ENCODE data around the gene TMEM219. TPM values are rescaled to one million over a fixed set of nuclear protein-coding genes. Genes with fewer than 3 reads are reported as not detected.
"Not testable (repeated sequence)": the region's sequence is repeated elsewhere in the genome, so short reads cannot be mapped to it uniquely, and the experiment has no call there.

The TMEM219 gene
- total RNA-seq, 4 donors from 2014 or later, result 78.4 to 135 (median 110) TPM

DNA sequence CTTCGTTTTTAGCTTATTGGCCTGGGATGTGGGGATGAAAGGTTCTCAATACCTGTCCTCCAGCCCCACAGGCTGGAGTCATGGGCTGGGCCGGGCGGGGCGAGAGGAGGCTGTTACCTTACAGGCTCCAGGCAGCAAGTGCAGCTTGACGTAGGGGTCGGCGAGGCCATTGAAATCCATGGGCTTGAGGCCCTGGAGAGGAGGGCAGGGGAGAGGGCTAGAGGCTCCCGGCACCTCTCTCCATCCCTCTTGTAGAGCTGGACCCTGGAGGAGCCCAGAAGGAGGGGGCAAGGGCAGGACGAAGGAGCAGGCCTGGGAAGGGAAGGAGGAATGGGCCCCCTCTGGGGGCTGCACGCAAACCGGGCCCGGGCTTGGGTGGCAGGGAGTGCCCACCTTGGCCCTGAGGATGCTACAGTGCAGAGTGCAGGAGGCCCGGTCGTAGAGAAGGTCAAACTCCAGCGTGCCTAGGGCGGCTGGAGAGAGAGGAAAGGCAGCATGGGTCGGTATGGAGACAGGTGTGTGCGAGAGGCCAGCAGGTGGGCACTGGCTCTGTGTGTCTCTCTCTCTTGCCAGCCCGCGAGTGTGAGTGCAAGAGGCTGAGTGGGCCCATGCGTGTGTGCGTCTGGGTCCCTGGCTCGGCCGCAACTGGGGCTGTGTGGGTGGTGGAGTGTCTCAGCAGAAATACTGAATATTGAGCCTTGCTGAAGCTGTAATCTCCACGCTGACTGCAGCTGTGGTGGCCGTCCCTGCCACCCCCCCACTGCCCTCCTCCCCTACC is 47.4 kb downstream of the TMEM219 start:
- DNase-seq (ENCODE audit: low spot score), result no peak
- TF ChIP-seq, protein P1, sequence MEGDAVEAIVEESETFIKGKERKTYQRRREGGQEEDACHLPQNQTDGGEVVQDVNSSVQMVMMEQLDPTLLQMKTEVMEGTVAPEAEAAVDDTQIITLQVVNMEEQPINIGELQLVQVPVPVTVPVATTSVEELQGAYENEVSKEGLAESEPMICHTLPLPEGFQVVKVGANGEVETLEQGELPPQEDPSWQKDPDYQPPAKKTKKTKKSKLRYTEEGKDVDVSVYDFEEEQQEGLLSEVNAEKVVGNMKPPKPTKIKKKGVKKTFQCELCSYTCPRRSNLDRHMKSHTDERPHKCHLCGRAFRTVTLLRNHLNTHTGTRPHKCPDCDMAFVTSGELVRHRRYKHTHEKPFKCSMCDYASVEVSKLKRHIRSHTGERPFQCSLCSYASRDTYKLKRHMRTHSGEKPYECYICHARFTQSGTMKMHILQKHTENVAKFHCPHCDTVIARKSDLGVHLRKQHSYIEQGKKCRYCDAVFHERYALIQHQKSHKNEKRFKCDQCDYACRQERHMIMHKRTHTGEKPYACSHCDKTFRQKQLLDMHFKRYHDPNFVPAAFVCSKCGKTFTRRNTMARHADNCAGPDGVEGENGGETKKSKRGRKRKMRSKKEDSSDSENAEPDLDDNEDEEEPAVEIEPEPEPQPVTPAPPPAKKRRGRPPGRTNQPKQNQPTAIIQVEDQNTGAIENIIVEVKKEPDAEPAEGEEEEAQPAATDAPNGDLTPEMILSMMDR (IDR thresholded peaks at IDR 0.05), result no peak
- no peak for ATAC-seq (ENCODE audit: low FRiP score)

DNA sequence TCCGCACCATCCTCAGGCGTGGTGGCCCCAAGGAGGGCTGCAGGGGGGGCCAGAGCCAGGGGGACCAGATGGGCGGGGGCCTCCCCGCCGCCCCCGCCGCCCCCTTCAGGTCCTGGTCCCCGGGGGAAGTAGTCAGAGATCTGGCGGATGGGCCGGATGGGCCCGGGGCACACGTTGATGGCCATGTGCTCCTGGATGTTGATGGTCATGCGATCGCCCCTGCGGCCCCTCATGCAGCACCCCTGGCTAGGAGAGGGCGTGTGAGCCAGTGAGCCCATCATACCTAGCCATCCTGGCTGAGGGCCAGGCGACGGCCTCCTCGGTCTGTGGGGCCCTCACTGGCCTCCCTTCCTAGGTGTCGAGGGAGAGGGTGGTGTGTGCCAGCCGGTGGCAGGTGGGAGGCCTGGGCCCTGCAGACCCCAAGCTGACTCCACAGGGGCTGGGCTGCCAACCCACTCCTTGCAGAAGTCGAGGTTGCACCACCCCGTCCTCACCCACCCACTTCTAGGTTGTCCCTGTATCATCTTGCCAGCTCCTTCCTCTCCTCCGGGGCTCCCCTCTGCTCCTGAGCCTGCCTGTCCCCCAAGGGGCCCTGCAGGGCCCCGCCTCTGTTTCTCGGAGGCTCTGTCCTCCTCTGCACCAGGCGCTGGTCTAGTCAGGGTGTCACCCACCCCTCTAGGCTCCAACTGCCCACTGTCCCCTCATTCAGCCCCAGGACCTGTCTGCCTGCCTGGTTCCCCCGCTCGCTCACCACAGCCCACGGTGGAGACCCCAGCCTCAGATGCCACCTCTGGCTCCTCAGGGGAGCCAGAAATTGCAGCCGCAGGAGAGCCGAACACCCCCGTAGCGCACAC is 48.3 kb downstream of the TMEM219 start:
- ATAC-seq (ENCODE audit: low FRiP score), result no peak
- DNase-seq (ENCODE audit: low spot score), result no peak
- TF ChIP-seq, protein P1 (IDR thresholded peaks at IDR 0.05), result no peak

DNA sequence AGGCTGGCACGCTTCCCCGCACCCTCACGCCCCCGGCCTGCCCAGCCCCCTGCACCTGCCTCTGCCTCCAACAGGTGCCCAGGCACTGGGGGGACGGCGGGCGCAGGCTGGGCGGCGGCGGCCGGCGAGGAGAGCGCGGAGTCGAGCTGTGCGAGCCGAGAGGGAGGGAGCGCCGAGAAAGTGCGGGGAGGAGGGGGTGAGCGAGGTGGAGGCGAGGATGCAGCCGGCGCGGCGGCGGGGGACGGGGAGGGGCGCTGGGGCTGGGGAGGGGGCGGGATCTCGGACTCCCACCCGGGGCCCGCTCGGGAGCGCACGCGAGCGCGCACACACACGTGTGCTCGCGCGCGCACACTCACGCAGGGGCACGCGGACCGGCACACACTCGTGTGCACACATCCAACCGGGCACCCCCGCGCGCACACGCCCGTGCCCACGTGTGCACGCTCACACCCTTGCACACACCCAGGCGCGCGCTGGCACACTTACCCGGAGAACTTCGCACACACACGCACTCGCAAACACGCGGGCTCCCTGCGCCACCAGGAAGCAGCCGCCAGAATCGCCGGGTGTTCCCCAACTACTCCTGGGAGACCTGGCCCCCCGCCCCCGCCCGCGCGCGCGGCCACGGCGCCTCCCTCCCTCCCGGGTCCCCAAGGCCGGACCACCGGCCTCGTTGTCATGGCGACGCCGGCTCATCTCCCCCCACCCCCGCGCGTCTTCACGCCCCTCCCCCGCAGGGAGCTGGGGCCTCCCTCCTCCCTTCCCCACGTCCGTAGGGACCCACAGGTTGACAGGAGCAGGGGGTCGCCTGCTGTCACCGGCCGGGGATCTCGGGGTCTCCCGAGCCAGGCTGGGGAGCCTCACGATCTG is 49.2 kb downstream of the TMEM219 start, which contains the start of gene DOC2A:
Gene DOC2A (minus strand): TSS at position 184 of the 870 bp plus-strand sequence. CDS start 805 bp downstream, outside the sequence.
- no peak for DNase-seq (ENCODE audit: low spot score)
- ATAC-seq (ENCODE audit: low FRiP score), result no peak
- TF ChIP-seq, protein P1 (IDR thresholded peaks at IDR 0.05), result no peak

DNA sequence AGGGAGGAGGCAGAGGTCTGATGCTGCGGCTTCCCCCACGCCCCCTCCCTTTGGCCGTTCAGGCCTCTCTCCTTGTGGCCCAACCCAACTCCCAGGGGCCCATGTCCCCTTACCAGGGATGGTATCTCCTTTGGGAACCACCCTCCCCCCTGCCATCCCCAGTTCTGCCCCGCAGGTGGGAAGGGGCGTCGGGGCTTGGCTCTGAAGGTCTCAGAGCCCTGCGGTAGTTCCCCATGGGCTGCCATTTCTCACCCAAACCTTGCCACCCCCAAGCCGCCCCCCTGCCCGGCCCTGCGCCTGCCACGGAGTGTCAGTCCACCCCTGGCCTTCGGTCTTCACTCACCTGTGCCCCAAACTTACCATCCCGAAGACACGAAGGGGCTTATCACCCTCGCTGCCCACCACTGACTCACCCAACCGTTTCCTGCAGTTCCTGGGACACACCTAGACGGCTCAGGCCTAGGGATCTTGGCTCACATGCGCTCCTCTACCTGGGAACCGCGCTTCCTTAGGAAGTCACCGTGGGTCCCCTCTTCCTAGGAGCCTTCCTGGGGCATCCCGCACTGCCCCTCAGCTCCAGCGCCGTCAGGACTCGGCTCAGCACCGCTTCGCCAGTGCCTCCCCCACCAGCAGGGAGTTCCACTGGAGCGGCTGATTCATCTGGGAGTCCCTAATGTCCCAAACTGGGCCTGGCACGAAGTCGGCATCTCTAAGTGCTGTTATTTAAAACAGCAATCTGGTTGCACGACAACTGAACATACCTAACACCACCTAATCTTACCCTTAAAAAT is 50.0 kb downstream of the TMEM219 start:
- ATAC-seq (ENCODE audit: low FRiP score) (no peak), DNase-seq (ENCODE audit: low spot score) (no peak)
- TF ChIP-seq, protein P1 (IDR thresholded peaks at IDR 0.05), result no peak

DNA sequence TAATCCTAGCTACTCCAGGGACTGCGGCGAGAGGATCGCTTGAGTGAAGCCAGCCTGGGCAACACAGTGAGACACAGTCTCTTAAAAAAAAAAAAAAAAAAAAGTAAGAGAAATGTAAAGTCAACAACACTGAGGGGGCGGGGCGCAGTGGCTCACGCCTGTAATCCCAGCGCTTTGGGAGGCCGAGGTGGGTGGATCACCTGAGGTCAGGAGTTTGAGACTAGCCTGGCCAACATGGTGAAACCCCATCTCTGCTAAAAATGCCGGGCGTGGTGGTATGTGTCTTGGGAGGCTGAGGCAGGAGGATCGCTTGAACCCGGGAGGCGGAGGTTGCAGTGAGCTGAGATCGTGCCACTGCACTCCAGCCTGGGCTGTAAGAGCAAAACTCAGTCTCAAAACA is 50.7 kb downstream of the TMEM219 start:
- not testable (repeated sequence) for ATAC-seq (ENCODE audit: low FRiP score)

DNA sequence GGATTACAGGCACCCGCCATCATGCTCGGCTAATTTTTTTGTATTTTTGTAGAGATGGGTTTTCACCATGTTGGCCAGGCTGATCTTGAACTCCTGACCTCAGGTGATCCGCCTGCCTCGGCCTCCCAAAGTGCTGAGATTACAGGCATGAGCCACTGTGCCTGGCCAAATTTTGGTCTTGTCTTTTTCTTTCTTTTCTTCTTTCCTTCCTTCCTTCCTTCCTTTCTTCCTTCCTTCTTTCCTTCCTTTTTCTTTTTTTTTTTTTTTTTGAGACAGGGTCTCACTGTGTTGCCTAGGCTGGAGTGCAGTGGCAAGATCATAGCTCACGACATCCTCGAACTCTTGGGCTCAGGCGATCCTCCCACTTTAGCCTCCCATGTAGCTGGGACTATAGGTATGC is 53.6 kb downstream of the TMEM219 start:
- ATAC-seq (ENCODE audit: low FRiP score), result not testable (repeated sequence)

More for the DNA sequence above, 50.7 kb downstream of the TMEM219 start:
- not testable (repeated sequence) for DNase-seq (ENCODE audit: low spot score)

DNA sequence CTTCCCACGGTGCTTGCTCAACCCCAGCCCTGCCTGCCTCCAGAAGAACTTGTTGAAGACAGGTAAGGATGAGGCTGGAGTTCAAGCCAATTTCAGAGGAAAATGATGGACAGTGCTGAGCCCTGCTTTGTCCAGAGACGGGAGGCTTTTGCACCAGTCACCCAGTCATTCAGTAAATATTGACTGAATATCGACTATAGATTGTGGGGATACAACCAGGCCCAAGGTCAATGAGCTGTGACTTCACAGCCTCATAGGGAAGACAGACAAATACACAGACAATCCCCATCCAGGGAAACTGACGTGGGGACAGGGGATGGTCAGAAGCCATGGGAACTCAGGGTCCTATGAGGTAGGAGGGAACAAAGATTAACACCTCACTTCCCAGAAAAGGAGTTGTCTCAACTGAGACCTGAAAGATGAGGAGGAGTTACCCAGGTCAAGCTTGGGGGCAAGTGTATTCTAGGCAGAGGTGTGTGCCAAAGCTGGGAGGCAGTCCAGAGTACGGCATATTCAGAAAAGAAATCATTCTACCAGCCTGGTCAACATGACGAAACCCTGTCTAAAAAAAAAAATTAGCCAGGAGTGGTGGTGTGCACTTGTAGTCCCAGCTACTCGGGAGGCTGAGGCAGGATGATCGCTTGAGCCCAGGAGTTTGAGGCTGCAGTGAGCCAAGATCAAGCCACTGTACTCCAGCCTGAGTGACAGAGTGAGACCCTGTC is 54.8 kb downstream of the TMEM219 start:
- TF ChIP-seq, protein P1 (IDR thresholded peaks at IDR 0.05), result no peak
- no peak for ATAC-seq (ENCODE audit: low FRiP score)
- no peak for DNase-seq (ENCODE audit: low spot score)

More for the DNA sequence above, 53.6 kb downstream of the TMEM219 start:
- not testable (repeated sequence) for DNase-seq (ENCODE audit: low spot score)

Data from omental fat pad (tissue), 4 donors.